Stimulated activated CD8-positive, alpha-beta memory T cell treated with anti-CD3 and anti-CD28 coated beads, Interleukin-2, amount 100 ng/mL, for 1 hour (primary cell): ENCODE measurements around the gene CFAP221.

Experiments used
- DNase-seq, 2 donors: peaks; one replicate each; pipeline ENCODE4 v3.0.0-alpha.2; 2020; ENCODE audit warnings: low read depth in 2 of 2

CFAP221 gene

DNA sequence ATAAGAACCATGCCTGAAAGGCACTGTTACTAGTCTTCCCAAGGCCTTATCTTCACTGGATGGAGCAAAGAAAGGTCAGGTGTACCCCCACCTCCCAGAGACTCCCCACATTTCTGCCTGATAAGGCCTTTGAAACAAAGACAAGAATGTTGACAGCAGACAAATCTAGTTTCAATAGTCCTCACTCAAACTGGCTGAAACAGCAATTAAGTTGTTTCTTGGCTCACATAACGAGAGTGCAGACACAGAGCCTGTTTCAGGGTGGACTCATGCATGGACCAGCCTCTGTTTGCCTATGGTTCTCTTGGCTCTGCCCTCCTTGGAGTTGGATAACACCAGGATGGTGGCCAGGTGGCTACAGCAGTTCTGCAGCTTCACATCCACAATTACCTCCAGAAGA is 7.5 kb upstream of the CFAP221 start:
- DNase-seq, result no peak

DNA sequence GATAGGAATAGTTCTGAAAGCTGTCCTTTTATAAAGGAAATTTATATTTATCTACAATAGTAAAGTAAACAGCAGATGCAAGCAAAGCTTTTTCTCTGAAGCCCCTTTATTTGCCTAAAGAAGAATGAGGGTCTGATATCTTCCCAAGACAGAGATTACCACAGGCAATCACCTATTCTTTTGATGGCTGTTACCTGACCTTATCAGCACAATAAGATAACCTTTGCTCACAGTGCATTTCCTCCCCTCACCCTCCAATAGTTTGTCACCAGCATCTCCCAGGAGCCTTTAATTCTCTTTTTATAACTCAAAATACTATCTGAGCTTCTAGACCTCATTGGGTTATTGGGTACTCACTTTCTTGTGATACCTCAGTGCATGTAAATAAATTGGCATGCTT is 6.5 kb upstream of the CFAP221 start:
- no peak for DNase-seq

DNA sequence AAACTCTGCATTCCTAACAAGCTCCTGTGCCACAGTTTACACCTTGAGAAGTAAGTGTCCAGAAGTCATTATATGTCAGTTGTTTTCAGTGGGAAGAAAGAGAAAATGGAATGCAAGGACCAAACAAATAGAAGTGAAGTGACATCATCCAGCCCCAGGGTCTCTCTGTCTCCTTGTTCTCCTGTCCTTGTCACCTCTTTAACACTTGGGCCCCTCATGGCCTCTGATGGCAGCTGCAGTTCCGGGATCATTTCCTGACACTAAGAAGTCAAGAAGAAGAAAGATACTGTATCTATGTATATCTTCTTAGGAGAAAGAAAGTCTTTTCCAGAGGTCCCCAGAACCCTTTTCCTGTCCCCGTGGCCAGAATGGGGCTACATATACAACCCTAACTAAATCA is 2.8 kb upstream of the CFAP221 start:
- DNase-seq, result no peak

DNA sequence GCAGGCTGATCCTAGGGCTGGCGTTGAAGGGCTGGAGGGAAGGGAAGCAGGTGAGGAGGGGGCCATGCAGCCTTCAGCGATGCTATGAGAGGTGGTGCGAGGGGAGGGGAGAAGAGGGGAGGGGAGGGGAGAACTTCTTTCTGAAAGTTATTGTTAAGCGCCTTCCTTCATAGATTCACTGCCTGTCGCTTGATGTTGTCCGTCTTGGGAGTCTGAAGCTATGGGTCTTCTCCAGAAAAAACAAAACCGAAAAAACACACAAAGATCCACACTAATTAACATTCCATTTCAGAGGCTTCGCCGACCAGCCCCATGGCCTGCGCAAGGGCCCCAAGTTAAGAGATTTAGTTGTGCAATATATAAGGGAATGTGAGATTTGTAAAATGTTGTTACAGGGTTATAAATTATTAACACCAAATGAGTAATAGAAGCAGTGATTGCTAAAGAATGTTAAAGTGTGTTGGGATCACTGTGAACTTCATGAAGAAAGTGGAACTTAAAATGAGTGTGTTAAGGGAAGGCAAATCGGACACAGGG is 758 bp downstream of the CFAP221 start:
- DNase-seq, result no peak

DNA sequence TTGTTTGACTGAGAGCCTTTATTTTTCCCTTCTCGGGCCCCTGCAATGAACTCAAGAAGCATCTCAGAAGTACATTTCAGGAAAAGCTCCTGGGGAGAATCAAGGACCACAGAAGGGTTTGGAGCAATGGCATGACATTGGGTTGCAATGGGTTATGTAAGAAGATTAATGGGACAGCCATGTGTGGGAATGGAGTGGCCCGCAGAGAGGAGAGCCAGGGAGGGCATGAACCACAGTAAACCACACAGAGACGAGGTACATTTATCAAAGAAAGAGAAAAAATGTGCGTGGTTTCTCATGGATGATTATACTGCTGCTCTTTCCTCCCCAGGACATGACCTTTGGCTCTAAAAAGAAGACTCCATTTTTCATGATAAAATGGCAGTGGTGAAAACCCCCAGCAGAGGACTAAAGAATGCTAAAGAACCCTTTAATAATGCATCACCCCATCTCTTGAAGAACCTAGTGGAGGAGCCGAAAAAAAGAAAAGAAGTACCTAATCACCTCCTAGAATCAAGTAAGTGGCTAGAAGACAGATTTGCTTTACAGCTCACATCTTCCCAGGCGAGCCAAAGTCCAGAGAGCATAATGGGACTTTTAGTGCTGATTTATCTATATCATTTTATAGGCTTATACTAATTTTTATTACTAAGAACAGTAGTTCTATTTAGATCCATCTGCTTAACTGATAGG is 1.7 kb downstream of the CFAP221 start:
- DNase-seq, result no peak

DNA sequence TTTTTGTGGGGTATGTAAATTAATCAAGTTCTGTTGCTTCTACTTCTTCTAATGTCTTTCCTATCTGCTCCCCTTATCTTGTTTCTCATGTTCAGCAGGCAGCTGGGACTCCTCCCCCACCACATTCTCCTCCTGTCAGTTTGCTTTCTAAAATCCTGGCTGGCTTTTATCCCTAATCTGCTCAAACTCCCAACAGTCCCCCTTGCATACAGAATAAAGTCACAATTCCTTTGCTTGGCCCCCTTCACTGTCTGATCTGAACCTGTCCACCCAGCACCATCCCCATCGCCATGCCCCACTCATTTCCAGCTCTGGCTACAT is 2.2 kb downstream of the CFAP221 start:
- no peak for DNase-seq

DNA sequence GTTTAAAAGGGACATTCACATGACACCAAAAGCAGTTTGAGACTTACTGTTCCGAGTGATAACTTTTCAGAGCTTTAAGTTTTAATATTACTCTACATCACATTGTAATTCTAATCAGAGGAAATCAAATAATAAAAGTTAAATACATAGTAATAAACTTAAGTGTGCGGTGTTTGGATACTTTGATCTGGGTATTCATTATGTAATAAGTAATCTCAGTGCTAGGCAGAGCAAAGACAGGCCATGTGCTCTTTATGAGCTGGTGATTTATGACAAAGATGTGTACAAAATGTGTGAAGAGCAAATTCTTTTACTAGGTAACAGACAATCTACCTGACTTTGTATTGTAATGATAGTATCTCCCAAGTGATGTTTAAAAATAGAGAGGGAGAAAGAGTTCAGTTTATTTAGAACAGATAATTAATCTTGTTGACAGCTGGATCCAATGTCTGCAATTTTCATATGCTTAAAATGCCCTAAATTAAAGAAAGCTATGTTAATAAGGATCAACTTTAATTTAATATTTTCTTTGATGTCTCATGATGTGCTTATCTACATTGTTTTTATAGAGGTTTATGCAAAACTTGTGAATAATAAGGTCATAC is 4.4 kb downstream of the CFAP221 start:
- no peak for DNase-seq

DNA sequence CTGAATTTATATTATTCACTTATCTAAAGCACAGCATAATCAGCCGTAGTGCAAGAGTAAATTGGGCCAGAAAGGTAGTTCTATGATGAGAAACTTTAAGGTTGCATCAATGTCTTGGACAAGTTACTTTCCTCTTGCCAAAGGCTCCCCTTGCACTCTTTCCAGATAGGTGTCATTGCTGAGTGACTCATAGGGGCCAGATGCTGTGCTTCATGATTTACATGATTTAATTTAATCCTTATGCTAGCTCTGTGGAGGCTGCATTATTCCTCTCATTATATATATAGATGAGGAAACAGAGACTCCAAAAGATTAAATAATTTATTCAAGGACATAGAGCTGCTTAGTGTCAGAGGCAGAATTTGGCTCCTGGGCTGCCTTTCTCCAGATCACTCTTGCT is 5.0 kb downstream of the CFAP221 start:
- DNase-seq, result no peak

DNA sequence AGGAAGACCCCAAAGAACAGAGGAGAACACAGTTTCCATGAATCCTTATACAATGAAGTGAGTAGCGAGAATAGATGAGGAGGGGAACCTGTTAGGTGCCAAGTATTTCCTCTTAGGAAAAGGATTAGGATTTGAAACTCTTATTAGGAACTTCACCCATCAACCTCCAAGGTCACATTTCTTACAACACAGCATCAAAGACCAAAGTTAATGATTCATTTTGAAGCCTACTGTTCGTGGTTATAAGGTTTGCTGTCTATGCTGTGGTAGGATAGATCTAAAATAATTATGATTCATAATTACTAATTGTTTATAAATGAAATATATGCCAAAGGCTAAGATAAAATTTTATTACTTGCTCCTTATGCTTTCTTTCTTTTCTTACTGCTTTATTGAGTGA is 6.1 kb downstream of the CFAP221 start:
- no peak for DNase-seq

DNA sequence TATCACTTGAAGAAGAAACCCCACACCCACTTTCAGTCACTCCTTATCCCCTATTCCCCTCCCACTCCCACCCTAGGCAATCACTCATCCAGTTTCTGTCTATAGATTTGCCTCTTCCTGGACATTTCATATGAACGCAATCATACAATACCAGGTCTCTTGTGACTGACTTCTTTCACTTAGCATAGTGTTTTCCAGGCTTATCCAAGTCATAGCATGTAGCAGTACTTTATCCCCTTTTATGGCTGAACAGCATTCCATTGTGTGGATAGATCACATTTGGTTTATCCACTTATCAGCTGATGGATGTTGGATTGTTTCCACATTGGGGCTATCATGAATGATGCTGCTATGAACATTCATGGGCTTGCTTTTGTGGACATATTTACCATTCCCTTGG is 6.6 kb downstream of the CFAP221 start:
- DNase-seq, result no peak

DNA sequence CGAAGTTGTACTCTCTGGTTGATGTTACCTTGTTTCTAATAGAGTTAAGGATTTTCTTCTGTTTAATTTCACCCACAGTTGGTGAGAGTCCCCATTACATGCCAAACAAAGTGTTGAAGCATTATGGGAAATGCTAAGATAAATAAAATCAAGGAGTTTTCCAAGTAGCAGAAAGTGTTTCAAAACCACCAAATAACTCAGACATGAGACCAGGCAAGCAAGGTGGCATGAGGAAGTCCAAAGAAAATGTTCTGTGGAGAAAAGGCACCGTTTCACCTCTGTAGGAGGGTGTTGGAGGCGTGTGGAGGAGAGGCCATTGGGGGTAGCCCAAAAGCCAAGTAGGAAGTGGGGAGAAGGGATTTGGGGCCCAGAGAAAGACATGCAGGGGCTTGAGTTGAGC is 8.7 kb downstream of the CFAP221 start:
- DNase-seq, result no peak

DNA sequence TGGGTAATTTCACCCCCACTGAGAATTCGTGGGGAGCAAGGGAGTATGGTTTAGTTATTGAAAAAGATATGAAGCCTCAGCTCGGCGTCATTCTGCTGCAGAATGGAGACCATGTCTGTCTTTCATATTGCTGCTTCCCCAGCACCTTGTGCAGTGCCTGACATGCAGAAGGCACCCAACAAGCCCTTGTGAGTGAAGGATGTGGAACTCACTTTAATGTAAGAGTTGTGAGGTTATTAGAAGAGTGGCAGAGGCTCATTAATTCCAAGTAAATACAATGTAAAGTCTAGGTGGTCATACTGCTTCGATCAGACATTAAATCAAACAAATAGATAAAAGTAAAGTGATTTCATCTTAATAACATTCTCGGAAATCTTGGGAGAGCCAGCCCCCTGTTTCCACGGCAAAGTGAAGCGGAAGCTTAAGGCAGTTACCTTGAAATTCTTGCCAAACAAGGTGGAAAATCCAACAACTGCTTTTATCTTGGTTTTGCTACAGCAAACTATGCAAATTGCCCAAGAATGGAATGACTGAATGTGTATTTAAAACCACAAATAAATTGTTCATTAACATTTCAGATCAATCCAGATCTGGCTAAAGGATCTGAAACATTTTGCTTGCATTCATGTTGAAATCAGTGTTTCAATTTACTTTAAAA is 9.6 kb downstream of the CFAP221 start:
- no peak for DNase-seq

DNA sequence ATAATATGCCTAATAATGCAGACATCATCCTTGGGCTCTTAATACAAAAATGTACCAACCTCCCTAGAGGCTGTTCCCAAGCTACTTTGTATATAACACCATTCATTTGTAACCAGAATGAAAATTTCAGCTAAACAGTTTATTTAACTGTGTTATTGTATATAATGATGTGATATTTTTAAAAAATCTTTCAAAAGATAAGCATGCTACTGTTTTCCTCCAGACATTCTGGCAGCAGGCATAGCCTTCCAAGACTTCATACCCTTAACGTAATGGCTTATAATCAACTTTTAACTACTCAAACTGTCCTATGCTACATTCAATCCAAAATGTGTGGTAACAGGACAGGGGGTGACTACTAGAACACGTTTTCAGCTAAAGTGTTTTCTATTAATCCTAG is 21.2 kb downstream of the CFAP221 start:
- no peak for DNase-seq

DNA sequence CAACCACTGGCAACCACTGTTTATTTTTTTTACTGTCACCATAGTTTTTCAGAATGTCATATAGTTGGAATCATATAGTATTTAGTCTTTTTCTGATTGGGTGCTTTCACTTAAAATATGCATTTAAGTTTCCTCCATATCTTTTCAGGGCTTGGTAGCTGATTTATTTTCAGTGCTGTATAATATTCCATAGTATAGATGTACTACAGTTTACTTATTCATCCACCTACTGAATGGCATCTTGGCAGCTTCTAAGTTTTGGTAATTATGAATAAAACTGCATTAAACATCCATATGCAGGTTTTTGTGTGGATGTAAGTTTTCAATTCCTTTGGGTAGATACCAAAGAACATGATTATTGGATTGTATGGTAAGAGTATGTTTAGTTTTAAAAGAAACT is 23.0 kb downstream of the CFAP221 start:
- DNase-seq, result no peak

DNA sequence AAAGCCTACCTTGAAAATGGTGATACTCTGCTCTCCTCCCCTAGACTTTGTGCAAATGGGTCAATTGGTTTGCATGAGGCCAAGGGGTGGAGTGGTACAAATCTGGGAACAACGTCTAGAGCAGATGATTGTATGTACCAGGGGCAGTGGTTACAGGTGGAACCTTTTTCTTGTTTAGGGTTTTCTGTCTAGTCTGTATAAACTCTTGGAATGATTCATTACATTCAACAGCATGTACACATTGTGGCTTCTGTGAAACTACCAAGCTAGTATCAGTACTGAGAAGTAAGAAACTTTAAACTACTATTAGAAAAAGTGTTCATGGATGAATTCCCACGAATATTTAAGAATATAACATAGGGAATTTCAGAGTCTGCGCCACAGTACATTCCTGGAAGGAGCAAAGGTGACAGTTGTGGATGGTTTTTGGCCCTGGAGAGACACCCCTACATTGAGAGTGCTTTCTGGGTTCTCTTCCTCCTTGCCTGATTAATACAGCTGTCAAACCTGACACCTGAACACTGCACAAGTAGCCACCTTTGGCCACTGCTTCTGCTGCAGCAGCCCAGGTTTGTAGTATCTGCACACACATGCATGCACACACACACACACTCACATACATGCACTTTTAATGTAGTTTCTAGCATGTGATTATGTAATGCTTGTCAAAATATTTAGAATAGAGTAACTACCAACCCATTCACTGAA is 30.0 kb downstream of the CFAP221 start:
- DNase-seq, result no peak

DNA sequence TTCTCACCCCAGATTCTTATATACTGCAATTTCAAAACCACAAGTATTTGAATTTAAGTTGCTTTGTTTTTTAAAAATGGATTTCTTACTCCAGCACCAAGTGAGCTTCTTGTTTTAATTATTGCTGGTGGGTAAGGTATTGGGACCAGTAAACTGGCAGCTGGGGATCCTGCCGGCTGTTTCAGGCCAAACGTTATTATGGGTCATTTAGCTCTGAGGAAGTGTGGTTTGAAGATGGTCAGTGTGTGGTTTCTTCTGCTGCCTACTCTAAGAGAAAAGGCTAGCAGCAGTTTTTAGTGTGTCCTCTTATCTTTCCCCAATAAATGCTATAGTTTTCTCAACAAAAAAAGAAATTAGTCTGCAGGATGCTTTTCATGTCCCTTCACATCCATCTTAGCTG is 30.6 kb downstream of the CFAP221 start:
- no peak for DNase-seq

DNA sequence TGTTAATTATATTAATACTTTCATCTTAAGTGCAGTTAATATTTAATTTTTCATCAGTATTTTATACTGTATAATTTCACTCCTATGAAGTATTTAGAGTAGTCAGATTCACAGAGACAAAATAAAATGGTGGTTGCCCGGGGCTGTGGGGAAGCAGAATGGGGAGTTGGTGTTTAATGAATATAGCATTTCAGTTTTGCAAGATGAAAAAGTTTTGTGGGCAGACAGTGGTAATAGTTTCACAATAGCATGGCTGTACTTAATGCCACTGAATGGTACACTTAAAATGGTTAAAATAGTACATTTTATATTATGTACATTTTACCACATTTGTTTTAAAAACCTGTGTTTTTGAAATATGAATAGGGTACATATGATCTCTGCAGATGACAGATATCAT is 31.2 kb downstream of the CFAP221 start:
- DNase-seq, result no peak

DNA sequence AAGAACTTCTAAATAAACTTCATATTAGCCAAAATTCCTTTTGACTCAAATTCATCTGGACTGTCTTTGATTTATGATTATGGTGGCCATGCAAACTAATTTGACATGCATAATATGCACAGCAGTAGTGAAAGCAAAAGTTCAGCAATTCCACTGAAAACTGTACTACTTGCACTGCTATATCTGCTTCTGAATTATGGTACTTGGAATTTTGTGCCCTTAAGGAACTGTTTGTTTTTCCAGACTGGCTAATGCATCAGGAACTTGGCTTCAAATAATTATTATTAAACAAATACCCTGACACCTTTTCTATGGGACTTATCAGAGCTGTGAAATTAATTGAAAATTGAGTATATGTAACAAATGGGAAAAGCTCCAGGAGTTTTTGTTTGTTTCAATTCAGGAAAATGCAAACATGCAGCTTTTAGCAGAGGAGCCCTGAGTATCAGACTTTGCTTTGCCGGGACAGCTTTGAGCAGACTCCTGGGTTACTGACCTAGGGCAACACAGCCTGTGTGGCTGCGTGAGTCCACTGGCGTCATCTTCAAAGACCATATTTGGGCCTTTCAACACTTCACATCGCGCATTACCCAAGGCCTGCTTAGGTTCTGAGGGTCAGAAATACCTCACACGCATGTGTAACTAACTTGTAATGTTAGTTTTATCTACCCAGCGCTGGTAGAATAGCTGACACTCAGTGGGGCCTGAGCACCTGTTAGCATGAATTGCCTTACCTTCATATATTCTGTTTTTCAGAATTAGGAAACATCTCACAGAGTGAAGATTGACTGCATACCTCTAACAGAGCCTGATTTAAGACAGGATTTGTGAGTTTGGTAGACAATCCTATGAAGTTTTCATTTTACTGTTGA is 35.4 kb downstream of the CFAP221 start:
- DNase-seq, result no peak

DNA sequence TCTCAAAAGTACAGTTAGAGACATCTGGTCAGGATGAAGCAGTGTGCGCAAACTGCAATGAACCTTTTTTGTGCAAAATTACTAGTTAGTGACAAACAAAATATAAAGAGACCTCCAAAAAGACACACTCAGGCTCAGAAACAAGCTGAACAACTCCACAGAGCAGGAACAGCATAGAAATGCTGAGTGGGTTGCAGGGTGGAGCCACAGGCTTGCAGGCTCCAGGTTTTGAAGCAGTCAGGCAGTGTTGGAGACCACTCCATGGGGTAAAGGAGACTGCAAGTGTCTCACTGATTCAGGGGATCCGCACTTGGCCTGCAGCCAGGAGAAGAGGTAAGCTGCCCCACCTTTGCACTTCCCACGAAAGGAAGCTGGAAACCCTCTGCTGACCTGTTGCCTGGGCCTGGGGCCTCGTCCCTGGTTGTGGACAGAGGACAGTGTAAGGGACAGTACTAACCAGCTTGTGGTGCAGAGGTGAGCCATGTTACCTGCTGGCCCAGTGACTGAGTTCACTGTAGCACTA is 36.4 kb downstream of the CFAP221 start:
- DNase-seq, result no peak

DNA sequence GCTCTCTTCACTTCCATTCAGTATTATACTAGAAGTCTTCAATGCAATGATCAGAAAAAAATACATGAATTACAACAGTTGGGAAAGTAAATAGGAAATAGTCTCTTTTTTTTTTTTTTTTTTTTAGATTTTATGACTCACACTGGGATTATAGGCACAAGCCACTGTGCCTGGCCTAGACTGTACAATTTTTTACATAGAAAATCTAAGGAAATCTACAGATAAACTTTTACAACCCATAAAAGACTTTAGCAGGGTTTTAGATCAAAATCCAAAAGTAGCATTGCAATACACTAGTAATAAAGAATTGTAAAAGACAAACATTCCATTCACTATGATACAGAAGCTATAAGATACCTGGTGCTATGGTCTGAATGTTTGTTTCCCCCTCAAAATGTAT is 39.0 kb downstream of the CFAP221 start:
- DNase-seq, result no peak

DNA sequence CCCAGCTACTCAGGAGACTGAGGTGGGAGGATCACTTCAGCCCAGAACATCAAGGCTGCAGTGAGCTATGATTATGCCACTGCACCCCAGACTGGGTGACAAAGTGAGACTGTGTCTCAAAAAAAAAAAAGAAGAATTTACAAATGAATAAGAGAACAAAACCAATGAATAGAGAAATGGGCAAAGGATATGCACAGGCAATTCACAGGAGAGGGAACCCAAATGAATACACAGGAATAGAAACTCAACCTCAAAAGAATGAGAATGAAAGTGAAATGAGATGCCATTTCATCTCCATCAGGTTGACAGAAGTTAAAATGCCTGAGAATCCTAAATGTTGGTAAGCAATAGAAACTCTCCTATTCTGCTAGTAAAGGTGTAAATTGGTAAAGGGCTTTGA is 40.2 kb downstream of the CFAP221 start:
- DNase-seq, result no peak

DNA sequence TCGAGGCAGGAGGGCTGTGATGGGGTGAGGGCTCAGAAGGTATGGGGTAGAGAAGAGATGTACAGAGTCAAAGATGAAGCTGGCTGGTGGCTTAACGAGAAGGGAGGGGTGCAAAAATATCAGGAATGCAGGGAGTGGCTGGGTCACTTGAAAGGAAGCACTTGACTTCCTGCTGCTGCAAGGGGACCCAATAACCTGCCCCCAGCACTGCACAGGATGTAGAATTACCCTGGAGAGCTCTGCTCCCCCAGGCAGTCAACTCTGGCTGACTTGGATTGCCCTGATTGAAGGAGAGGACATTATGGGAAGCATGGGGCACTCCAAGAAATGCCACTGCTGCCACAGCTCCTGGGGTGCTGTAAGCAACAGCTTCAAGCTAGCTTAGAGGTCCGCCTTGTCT is 41.8 kb downstream of the CFAP221 start:
- no peak for DNase-seq
